HG02571 (cell line): Measurements from ENCODE around the gene PDZD2.

Experiments used
- ATAC-seq: cut with Tn5 transposase; IDR thresholded peaks from one replicate; pipeline ENCODE4 v1.9.1; 2021; ENCODE audit warnings: mild to moderate bottlenecking, moderate library complexity; ENCODE audit not compliant: unreplicated experiment

The PDZD2 gene

DNA sequence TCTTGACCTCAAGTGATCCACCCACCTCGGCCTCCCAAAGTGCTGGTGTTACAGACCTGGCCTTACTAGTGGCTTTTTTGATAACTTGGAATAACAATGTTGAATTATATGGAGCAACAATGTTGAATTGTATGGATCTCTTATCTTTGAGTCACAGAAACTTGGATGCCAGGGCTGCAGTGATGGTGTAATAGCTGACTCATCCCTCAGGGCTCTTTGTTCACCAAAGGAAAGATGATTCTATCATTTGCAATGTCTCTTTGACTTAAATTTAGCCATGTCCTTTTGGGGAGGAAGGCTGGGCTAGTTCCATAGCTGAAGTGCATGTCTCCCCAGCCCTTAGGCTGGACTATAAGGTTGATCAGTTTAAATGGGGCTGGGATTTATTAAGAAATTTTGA, 172.3 kb downstream of the PDZD2 start:
- ATAC-seq = no peak

DNA sequence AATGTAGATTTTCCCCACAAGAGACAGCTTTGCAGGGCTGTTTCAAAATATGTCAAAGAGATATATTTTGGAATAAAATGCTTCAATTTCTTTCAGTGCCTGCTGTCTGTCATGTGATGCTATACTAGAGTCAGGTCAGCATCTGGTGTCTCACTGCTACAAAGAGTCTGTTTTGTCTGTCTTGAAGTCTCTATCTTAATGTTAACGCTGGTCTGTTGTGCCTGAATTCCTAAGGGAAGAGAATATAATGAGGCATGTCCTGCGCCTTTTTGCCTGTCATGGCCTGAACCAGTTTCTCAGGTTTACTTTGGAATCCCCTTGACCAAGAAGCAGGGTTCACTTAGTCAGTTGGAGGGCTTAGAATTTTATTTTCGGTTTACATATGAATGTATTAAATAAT, 176.4 kb downstream of the PDZD2 start:
- no peak for ATAC-seq

DNA sequence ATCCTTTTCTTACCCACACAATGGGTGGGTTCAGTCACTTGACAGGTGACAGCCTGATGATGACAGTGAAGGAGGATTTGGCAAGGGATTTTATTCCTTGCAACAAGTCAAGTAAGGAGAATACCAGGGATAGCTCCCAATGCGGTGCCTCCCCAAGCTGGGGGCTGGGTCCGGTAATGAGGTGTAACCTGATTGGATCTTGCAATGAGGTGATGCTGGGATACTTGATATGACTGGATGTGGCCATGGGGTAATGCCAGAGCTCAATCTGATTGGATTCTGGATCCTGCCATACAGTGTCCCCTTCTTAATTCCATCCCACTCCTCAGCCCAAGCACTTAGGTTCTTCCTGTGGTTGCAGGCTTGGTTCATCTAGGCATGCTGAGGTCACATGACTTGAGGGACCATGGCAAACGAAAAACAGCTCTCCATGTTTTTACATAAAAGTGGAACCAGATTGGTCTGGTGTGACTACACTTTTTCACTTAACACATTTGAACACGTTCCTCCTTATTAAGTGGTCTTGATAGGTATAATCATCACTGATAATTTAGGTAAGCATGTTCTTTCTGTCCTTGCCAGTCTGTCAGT, 181.1 kb downstream of the PDZD2 start:
- no peak for ATAC-seq

DNA sequence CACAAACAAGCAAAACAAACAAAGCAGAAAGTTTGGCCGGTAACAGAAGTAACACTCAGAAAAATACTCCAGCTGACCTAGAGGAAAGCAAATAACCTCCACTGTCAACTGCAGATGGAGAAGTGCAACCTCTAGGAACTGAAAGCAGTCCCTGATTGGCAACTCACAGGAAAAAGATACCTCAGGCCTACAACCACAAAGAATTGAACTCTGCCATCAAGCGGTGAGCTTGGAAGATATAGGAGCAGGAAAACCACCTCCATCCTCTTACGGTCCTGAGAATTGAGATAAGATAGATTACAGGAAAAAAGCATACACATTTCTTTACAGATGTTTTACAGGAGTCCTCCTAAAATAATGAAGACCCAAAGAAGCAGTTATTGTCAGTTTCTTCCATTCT, 184.5 kb downstream of the PDZD2 start:
- ATAC-seq = no peak

DNA sequence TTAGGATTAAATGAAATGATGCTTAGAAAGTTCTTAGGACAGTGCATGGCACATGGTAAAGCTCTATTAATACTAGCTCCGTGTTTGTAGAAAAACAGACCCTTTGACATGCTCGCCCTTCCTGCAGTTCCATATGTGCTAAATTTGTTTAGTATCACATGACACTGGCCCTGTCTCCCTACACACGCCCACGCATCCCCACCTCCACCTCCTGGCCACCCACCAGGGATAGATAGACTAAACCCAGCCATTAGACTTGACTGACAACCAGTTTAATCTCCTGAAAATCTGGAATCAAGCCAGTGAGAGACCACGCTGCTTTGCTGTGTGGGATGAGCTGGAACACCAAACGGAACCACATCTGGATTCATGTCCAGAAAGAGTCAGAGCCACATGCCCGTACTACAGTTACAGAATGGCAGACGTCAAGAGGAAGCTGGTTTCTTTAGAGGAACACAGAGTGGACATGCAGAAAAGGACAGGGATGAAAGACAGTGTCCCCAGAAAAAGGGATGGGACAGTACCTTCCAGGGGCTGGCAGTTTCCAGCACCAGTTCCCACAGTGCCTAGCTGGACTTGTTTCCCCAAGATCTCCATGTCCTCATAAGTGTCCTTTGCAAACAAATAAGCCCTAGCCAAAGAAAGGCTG, 186.1 kb downstream of the PDZD2 start:
- no peak for ATAC-seq

DNA sequence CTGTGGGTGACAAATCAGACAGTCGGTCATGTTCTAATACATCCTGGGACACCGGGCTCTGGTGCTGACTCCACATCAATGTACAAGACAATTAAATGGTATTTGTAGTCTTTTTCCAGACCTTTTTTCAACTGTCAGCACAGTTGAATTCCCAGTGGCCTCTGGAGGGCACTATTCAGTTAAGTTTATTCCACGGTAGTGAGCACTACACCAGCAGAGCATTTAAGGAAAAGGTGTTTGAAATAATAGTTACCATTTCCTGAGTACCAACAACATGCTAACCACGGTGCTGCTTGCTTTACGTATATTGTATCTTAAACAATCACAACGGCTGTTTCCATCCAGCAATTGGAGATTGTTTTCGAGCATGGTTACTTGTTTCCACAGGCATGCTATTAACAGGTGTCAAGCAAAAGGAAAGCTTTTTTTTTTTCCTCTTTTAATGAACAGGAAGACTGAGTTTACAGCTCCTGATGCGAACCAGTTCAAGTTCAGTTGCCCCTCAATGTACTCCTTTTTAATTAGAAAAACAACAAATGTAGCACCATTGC, 186.7 kb downstream of the PDZD2 start:
- ATAC-seq = no peak

DNA sequence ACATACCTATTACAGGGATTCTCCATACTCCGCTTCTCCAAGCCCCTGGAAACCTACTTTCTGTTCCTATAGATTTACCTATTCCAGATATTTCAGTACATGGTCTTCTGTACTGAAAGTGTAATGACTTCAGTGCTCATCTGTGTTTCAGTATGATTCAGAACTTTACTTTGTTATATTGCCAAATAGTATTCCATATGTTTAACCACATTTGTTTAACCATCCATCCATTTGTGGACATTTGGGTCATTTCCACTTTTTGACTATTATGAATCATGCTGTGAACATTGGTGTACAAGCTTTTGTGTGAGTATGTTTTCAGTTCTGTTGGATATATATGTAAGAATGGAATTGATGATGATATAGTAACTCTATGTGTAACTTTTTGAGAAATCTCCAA, 188.9 kb downstream of the PDZD2 start:
- no peak for ATAC-seq

DNA sequence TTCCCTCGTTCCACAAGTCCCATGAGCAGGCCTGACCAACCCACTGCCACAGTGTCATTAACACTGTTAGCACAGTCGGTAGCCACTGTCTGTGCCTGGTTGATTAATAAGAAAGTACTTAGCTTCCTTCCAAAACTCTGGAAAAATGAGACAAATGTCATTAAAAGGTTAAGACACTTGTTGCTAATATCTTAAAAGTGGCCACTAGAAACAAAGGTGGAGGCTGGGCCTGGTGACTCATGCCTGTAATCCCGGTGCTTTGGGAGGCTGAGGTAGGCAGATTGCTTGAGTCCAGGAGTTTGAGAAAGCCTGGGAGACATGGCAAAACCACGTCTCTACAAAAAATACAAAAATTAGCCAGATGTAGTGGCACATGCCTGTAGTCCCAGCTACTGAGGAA, 194.0 kb downstream of the PDZD2 start:
- no peak for ATAC-seq

DNA sequence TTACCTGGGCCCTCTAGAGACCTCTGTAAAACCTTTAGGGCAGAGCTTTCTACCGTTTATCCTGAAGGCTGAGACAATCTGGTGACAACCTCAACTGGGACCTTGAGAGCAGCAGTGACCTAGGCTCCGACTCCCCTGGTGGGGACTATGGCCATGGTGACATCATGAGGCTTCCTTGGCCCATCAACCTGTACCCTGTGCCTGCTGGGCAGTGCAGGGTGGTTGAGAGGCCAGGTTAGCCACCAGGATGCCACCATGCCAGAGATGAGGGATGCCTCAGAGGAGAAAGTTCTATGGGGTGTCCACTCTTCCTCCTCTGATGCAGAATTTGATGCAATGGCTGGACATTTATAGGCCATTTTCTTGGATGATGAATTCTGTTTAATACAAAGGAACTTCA, 194.8 kb downstream of the PDZD2 start:
- ATAC-seq = no peak

DNA sequence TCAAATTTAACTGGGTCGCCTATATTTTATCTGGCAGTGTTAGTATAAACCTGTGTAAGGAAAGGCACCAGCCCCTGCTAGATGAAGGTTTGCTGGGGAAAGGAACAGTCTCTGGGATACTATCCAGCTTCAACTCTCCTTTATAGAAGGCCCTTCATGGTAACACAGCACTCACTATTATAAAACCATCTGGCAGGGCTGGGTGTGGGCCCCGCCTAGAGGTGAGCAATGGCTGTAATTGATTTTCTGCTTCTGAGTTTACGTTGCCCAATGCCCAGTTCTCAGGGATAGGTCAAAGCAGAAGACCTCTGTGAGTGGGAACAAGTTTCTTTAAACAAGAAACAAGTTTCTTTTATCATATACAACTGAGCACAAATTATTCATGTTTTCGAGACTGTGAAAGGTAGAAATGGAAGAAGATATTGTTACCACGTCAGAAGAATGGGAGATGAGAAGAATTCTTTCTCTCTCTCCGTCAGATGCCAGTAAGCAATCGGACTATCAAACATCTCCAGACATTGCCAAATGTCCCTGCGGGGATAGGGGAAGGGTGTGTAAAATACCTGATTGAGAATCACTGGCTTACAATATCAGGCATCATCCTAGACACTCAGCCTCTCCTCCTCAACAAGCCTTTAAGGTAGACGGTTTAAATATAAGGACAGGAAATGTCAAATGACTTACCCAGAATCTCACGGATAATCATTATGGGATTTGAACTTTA, 205.9 kb downstream of the PDZD2 start:
- no peak for ATAC-seq

DNA sequence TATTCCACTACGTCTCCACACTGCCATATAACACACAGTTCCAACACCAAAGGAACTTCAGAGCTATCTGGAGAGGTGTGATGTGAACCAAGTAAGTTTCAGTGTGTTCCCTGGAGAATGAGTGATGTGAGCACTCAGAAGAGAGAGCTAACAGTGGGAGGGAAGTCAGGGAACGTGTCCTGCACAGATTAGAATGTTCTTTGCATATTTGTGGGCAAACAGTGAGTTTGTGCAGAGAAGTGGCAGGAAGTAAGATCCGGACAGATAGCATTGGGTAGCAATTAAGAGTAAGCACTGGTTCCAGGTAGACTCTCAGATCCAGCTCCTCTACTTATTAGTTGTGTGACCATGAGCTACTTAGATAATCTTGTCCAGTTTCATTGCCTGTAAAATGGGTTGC, 206.4 kb downstream of the PDZD2 start:
- no peak for ATAC-seq

DNA sequence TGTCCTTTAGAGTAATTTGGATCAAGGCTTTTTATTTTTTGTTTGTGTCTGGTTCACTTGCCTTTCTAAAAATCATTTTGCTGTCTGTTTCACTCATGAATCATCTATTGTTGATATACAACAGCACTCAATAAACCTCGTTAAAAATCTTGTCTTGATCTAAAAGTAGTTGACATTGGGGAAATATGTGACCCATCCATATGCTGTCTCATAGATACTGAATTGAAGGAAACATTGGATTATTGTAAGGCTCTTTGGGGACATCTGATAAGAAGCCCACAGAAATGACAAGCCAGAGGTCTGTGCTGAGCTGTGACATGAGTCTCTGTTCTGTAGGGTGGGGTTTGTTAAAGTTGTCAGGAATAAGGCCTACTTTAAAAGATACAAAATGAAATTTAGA, 208.0 kb downstream of the PDZD2 start:
- ATAC-seq = no peak

DNA sequence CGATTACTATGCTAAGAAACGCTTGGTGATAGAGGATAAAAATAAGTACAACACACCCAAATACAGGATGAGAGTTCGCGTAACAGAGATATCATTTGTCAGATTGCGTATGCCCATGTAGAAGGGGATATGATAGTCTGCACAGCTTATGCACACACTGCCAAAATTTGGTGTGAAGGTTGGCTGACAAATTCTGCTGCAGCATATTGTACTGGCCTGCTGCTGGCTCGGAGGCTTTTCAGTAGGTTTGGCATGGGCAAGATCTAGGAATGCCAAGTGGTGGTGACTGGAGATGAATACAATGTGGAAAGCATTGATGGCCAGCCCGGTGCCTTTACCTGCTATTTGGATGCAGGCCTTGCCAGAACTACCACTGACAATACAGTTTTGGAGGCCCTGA, 208.4 kb downstream of the PDZD2 start:
- ATAC-seq = no peak

DNA sequence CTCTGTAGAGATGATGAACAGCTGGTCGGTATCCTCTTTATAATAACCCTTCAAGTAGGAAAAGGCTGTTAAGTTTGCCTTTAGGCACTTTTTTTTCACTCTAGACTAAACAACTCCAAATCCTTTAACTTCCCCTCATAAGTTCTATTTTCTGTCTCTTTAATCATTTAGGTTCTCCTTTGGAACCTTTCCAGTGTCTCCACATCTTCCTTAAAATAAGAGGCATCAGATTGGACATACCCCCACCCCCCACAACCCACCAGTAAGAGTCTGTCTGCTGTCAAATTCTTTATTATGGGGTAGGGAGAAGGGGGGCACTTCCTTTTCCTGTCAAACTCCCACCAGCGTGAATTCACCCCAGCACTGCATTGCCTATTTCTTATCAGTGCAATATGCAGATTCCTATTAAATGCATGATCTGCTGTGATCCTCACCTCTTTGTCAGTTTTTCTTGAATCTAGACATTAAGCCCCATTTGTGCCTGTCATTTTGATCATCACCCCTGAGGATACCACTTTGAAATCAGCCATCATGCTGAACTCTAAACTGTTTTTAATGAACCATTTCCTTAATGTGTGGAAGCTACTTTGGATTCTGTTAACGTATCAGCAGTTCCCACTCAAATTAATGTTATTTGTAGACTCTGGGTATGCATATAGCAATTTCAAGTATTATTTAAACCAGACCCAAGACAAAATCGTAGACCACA, 212.2 kb downstream of the PDZD2 start:
- ATAC-seq = no peak

DNA sequence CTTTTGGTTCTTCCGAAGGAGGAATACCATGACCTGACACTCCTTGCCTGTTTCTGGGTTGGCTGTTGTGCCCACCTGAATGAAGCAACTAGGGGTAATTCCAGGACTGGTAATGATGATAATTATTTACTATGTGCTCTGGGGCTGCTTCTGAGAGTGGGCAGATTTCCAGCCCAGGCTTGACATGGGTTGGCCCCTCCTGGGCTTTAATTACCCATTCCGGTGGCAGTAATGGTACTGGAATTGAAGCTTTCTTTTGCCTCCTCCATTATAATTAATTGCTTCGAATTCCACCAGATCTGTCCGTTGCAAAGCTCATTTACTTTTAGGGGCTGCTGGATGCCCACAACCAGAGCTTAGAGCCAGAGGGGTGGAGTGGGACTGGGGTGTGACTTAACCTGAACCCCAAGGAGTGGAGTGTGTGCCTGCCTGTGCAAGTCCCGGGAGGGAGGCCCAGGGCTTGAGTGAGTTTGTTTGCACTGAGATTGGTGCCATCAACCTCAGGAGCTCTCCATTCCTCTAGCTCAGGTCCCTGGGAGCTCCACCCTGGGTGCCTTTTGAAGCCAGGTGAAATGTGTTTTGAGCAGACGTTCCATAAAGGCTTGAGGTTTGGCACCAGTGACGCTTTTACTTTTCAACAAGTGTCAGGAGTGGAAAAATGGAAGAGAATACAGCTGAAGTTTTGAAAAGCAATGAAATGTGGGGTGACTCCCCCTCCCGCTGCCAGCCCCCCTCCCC, 214.6 kb downstream of the PDZD2 start:
- ATAC-seq = no peak

DNA sequence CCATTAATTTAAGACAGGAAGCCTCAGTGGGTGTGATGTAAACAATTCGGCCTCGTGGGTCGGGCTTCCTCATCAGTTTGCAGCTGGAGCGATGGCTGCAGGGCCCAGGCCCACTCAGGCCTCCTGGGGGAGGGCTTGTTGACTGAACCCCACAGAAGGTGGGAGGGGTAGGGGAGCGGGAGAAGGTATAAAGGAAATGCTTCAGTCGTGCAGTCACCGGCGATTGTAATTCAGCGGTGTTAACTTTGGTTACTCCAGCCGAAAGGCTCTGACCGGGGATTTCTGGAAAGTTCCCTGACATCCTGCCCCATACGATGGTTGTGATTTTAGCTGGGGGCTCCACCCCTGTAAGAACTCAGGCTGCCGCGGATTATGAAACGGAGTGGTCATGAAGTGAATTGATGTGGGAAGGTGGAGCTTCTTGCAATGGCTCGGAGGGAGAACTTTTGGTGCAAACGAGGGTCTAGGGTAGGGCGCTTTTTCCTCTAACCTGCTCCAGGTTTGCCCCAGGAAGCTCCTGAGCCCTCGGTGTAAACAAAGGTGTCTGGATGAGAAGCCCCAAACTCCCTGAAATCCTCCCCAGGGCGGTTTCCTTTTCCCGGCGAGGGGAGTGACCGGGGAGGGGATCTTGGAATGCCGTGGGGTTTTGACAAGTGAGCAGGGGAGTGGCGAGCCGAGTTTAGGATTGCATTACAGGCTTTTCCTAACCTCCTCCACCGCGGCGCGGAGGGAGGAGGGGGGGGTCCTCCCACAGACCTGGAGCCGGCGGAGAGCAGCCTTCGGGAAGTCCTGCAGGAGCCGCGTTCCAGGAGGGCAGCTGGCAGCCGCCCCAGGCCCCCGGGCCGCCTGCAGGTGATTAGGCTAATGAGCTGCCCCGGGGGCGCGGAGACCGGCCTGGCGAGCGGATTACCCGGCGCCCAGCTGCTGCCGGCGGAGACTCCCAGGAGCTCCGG, 215.5 kb downstream of the PDZD2 start:
- ATAC-seq = no peak

DNA sequence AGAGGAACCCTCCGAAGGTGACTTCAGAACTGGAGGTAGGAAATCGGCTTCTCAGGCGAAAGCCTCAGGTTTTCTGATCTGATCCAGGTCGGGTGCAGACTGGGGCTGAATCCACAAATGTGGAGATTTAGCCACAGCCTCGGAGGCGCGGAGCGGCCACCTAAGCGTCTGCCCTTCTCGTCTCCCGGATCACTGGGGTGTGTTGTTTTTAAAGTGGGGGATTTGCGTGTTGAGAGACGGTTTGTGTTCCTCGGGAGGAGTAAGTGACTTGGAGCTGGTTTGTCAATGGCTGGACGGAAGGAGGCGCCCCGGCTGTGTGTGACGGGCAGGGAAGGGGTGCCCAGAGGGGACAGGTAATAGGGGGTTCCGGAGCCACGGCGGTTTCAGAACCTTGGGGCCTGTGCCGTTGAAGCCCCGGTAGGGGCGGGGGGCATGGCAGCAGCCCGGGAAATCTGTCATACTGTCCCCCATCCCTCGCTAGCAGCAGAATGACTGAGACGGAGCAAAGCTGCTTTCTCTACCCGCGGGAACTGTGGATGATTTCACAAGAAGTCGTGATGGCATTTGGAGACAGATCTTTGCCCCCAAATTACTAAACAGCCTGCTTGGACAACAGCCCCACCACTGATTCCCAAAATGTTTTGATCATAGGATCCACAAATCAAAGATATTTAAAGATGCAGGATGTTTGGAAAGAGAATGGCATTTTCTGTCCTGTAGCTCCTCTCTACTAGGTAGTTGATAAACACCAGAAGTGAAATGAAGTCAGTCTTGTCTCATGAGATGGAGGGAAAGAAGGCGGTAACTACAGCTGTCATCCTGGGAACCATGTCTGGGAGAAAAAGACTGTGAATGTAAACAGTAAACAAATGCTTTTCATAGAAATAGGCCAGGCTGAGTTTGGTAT, 216.5 kb downstream of the PDZD2 start:
- ATAC-seq = no peak

DNA sequence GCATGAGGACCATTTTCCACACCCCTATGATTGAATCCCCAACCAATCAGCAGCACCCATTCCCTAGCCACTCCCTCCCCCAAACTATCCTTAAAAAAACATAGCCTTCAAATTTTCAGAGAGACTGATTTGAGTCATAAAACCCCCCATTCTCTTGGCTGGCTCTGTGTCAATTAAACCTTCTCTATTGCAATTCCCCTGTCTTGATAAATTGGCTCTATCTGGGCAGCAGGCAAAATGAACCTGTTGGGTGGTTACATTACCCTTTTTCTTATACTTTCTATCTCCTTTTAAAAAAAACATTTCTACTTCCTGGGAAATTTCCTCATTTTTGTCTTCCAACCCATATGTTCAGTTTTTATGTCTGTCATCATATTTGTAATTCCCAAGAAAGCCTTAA, 220.2 kb downstream of the PDZD2 start:
- ATAC-seq = no peak

DNA sequence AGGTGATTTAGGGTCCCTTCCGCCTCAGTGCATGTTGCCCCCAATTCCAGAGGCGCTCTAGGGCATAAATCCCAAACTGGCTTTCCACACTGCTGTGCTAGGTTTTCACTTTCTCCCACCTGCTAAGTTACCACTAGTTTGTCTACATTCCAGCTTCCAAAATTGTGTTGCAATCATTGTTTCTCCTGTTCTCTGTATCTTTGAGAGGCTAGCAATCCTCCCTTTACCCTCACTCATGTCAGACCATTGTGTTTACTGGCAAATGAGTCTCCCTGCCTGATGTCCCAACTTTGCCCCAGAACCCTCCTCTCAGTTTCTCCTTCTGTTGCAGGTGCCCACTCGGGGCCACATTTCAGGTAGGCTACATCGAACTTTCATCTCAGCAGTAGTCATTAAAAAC, 221.3 kb downstream of the PDZD2 start:
- ATAC-seq = no peak
